Measurements from ENCODE around the gene CIBAR2.

CIBAR2 gene

GRCh38 chr16:85103114-85104079 is 8.9 kb downstream of the CIBAR2 start:
- in situ Hi-C loops (cut with HindIII; ENCODE audit: low sequenced_read_pairs) = no loop called here

- in situ Hi-C loops (cut with HindIII; ENCODE audit: low sequenced_read_pairs) = no loop called here
Measured at GRCh38 chr16:85101956-85102630, 10.2 kb downstream of the CIBAR2 start.

GRCh38 chr16:85100265-85100664 is 12.0 kb downstream of the CIBAR2 start:
- in situ Hi-C loops (cut with HindIII; ENCODE audit: low sequenced_read_pairs) = no loop called here

GRCh38 chr16:85098565-85098964 is 13.7 kb downstream of the CIBAR2 start:
- in situ Hi-C loops (cut with HindIII; ENCODE audit: low sequenced_read_pairs) = no loop called here

- in situ Hi-C loops (cut with HindIII; ENCODE audit: low sequenced_read_pairs) = no loop called here
Measured at GRCh38 chr16:85096921-85097320, 15.4 kb downstream of the CIBAR2 start.

- in situ Hi-C loops (cut with HindIII; ENCODE audit: low sequenced_read_pairs) = no loop called here
Measured at GRCh38 chr16:85094812-85095211, 17.5 kb downstream of the CIBAR2 start.

GRCh38 chr16:85094176-85094805 is 18.0 kb downstream of the CIBAR2 start:
- in situ Hi-C loops (cut with HindIII; ENCODE audit: low sequenced_read_pairs) = no loop called here

- in situ Hi-C loops (cut with HindIII; ENCODE audit: low sequenced_read_pairs) = no loop called here
Measured at GRCh38 chr16:85093705-85094104, 18.6 kb downstream of the CIBAR2 start.

GRCh38 chr16:85092851-85093250 is 19.4 kb downstream of the CIBAR2 start:
- in situ Hi-C loops (cut with HindIII; ENCODE audit: low sequenced_read_pairs) = no loop called here

GRCh38 chr16:85092309-85092708 is 20.0 kb downstream of the CIBAR2 start:
- in situ Hi-C loops (cut with HindIII; ENCODE audit: low sequenced_read_pairs) = no loop called here

GRCh38 chr16:85091522-85091910 is 20.8 kb downstream of the CIBAR2 start:
- in situ Hi-C loops (cut with HindIII; ENCODE audit: low sequenced_read_pairs) = no loop called here

- in situ Hi-C loops (cut with HindIII; ENCODE audit: low sequenced_read_pairs) = no loop called here
Measured at GRCh38 chr16:85090873-85091521, 21.3 kb downstream of the CIBAR2 start.

- in situ Hi-C loops (cut with HindIII; ENCODE audit: low sequenced_read_pairs) = no loop called here
Measured at GRCh38 chr16:85090181-85090580, 22.1 kb downstream of the CIBAR2 start.

- in situ Hi-C loops (cut with HindIII; ENCODE audit: low sequenced_read_pairs) = no loop called here
Measured at GRCh38 chr16:85089525-85089924, 22.7 kb downstream of the CIBAR2 start.

- in situ Hi-C loops (cut with HindIII; ENCODE audit: low sequenced_read_pairs) = no loop called here
Measured at GRCh38 chr16:85088570-85089199, 23.6 kb downstream of the CIBAR2 start.

GRCh38 chr16:85087899-85088569 is 24.2 kb downstream of the CIBAR2 start:
- in situ Hi-C loops (cut with HindIII; ENCODE audit: low sequenced_read_pairs) = no loop called here

- in situ Hi-C loops (cut with HindIII; ENCODE audit: low sequenced_read_pairs) = no loop called here
Measured at GRCh38 chr16:85086347-85087291, 25.7 kb downstream of the CIBAR2 start.

- in situ Hi-C loops (cut with HindIII; ENCODE audit: low sequenced_read_pairs) = no loop called here
Measured at GRCh38 chr16:85085721-85086120, 26.6 kb downstream of the CIBAR2 start.
